SK-N-SH (cell line): ENCODE results near the gene RILPL2.

ENCODE experiments used
- CHD2 ChIP-seq: fragments of 150-350 bp; IDR thresholded peaks from 2 replicates; pipeline ENCODE4 v1.6.1; 2018; ENCODE audit warnings: low read length; ENCODE audit not compliant: partially characterized antibody
- EZH2phosphoT487 ChIP-seq: fragments of 200-600 bp; sonication (generic); IDR thresholded peaks from 2 replicates; pipeline ENCODE4 v1.6.1; 2017; ENCODE audit warnings: low read depth, mixed run types, mild to moderate bottlenecking, antibody characterized with exemption, moderate library complexity, borderline replicate concordance
- TF ChIP-seq, protein P1 (sequence below): fragments of 200-600 bp; sonication (generic); IDR thresholded peaks from 2 replicates; pipeline ENCODE4 v1.6.1; 2017; ENCODE audit warnings: antibody characterized with exemption, mild to moderate bottlenecking, moderate library complexity

DNA sequence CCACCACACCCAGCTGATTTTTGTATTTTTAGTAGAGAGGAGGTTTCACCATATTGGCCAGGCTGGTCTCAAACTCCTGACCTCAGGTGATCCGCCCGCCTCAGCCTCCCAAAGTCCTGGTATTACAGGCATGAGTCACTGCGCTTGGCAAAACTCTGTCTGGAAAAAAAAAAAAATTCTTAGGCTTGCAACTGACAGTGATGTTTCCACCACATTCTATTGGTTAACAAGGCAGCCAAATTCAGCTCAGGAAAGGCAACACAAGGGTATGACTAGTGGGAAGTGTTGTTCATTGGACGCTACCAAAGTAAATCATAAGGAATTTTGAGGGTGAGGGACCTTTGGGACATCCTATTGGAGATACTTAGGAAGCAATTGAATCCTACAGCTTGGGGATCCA is 69.0 kb downstream of the RILPL2 start:
- TF ChIP-seq, protein P1, sequence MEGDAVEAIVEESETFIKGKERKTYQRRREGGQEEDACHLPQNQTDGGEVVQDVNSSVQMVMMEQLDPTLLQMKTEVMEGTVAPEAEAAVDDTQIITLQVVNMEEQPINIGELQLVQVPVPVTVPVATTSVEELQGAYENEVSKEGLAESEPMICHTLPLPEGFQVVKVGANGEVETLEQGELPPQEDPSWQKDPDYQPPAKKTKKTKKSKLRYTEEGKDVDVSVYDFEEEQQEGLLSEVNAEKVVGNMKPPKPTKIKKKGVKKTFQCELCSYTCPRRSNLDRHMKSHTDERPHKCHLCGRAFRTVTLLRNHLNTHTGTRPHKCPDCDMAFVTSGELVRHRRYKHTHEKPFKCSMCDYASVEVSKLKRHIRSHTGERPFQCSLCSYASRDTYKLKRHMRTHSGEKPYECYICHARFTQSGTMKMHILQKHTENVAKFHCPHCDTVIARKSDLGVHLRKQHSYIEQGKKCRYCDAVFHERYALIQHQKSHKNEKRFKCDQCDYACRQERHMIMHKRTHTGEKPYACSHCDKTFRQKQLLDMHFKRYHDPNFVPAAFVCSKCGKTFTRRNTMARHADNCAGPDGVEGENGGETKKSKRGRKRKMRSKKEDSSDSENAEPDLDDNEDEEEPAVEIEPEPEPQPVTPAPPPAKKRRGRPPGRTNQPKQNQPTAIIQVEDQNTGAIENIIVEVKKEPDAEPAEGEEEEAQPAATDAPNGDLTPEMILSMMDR: no peak
- TF ChIP-seq CHD2 (no peak), EZH2phosphoT487 (no peak)
